GM18511 (cell line): ENCODE measurements around the gene PPP4R3A.
"Not testable (repeated sequence)": the region's sequence is repeated elsewhere in the genome, so short reads cannot be mapped to it uniquely, and the experiment has no call there.

ENCODE experiments used
- ATAC-seq: cut with Tn5 transposase; IDR thresholded peaks from one replicate; pipeline ENCODE4 v1.9.1; 2021; ENCODE audit warnings: mild to moderate bottlenecking, moderate library complexity; ENCODE audit not compliant: unreplicated experiment

Gene PPP4R3A

GRCh38 chr14:91510171-91511042 is at the start of gene PPP4R3A:
Gene PPP4R3A (minus strand): TSS chr14:91510310. CDS start chr14:91509647, 663 bp downstream.
- peak; percentile 86 for ATAC-seq

GRCh38 chr14:91555531-91555930 is 45.4 kb upstream of the PPP4R3A start:
- no peak for ATAC-seq

GRCh38 chr14:91554535-91555332 is 44.6 kb upstream of the PPP4R3A start:
- no peak for ATAC-seq

GRCh38 chr14:91548108-91548507 is 38.0 kb upstream of the PPP4R3A start:
- ATAC-seq, result no peak

- ATAC-seq, result no peak
Observed at GRCh38 chr14:91545946-91546716, 36.0 kb upstream of the PPP4R3A start.

GRCh38 chr14:91545204-91545603 is 35.1 kb upstream of the PPP4R3A start:
- ATAC-seq, result no peak

GRCh38 chr14:91536327-91536726 is 26.2 kb upstream of the PPP4R3A start:
- no peak for ATAC-seq

- ATAC-seq, result not testable (repeated sequence)
Observed at GRCh38 chr14:91534059-91534458, 23.9 kb upstream of the PPP4R3A start.

- ATAC-seq, result no peak
Observed at GRCh38 chr14:91533623-91534022, 23.5 kb upstream of the PPP4R3A start.

- ATAC-seq, result no peak
Observed at GRCh38 chr14:91523972-91524371, 13.9 kb upstream of the PPP4R3A start.

GRCh38 chr14:91521061-91521640 is 11.0 kb upstream of the PPP4R3A start:
- ATAC-seq, result no peak

- ATAC-seq, result no peak
Observed at GRCh38 chr14:91520138-91520537, 10.0 kb upstream of the PPP4R3A start.

GRCh38 chr14:91519239-91520036 is 9.3 kb upstream of the PPP4R3A start:
- no peak for ATAC-seq

GRCh38 chr14:91516663-91517388 is 6.7 kb upstream of the PPP4R3A start:
- ATAC-seq, result no peak

- no peak for ATAC-seq
Observed at GRCh38 chr14:91515979-91516378, 5.9 kb upstream of the PPP4R3A start.

- no peak for ATAC-seq
Observed at GRCh38 chr14:91511043-91511383, 903 bp upstream of the PPP4R3A start.

- peak; percentile 40 for ATAC-seq
Observed at GRCh38 chr14:91509878-91510170, 286 bp downstream of the PPP4R3A start.

GRCh38 chr14:91509083-91509877 is 830 bp downstream of the PPP4R3A start:
- peak; percentile 18 for ATAC-seq

GRCh38 chr14:91508105-91508504 is 2.0 kb downstream of the PPP4R3A start:
- ATAC-seq, result no peak
